IMR-90 (cell line): ENCODE results near the gene SLC2A1. TPM values are rescaled to one million over a fixed set of nuclear protein-coding genes. Genes with fewer than 3 reads are reported as not detected.
A peak's percentile ranks its signal among the peaks of the same experiment; 100 is the strongest.

Experiments used
- ATAC-seq: fragments of 200-7000 bp; cut with Tn5 transposase; 2 replicates; pipeline ENCODE4 v1.9.1; 2020; ENCODE audit warnings: low read depth, mild to moderate bottlenecking, moderate library complexity
- BruUV-seq: library from RNA; stranded (reverse); fragments of 400-500 nt; replicated peaks from 2 replicates; lab custom pipeline; 2021; lab: Mats Ljungman, UMichigan
- CTCF ChIA-PET: fragments of 300-600 bp; formaldehyde crosslinking; extraction: SDS; loops from one replicate; lab custom pipeline; 2021; ENCODE audit warnings: antibody characterized with exemption; lab: Yijun Ruan, JAX
- POLR2A ChIA-PET: fragments of 300-600 bp; sonication (Branson Sonifier 250); formaldehyde crosslinking; loops from one replicate; lab custom pipeline; 2022; ENCODE audit warnings: antibody characterized with exemption; ENCODE audit not compliant: unreplicated experiment; lab: Charles Lee
- DNase-seq: peaks from one replicate; pipeline ENCODE4 v3.0.0; 2013
- H2AFZ ChIP-seq: replicated peaks from 2 replicates; pipeline ENCODE3; 2013; ENCODE audit warnings: low read length, mild to moderate bottlenecking; ENCODE audit not compliant: poor library complexity
- H2AK5ac ChIP-seq: 2 replicates; pipeline ENCODE4 v1.6.1; 2013; ENCODE audit warnings: low read depth, low read length, inconsistent platforms
- H2AK9ac ChIP-seq: replicated peaks from 2 replicates; pipeline ENCODE3; 2013; ENCODE audit warnings: mild to moderate bottlenecking, low read depth, low read length, moderate library complexity; ENCODE audit not compliant: poor library complexity
- H2BK120ac ChIP-seq: 2 replicates; pipeline ENCODE4 v1.6.1; 2013; ENCODE audit warnings: low read depth, low read length, inconsistent platforms
- H2BK15ac ChIP-seq: 3 replicates; pipeline ENCODE4 v1.6.1; 2013; ENCODE audit warnings: low read depth, low read length, inconsistent platforms
- H2BK20ac ChIP-seq: 2 replicates; pipeline ENCODE4 v1.6.1; 2013; ENCODE audit warnings: low read depth, mild to moderate bottlenecking, inconsistent platforms, low read length, moderate library complexity
- H2BK5ac ChIP-seq: 2 replicates; pipeline ENCODE4 v1.6.1; 2013; ENCODE audit warnings: mild to moderate bottlenecking, low read depth, low read length, inconsistent platforms; ENCODE audit not compliant: poor library complexity, severe bottlenecking
- H3K14ac ChIP-seq: replicated peaks from 2 replicates; pipeline ENCODE4 v1.6.1; 2013; ENCODE audit warnings: low read depth, low read length, inconsistent platforms
- H3K18ac ChIP-seq: 2 replicates; pipeline ENCODE4 v1.6.1; 2013; ENCODE audit warnings: low read depth, low read length, control low read depth
- H3K23ac ChIP-seq: 2 replicates; pipeline ENCODE4 v1.6.1; 2013; ENCODE audit warnings: low read depth, low read length, inconsistent platforms
- H3K27ac ChIP-seq: 2 replicates; pipeline ENCODE4 v1.5.1; 2013; ENCODE audit warnings: mild to moderate bottlenecking, control low read depth, low read length; ENCODE audit not compliant: insufficient read depth
- H3K27me3 ChIP-seq: 2 replicates; pipeline ENCODE4 v1.6.1; 2013; ENCODE audit warnings: low read length; ENCODE audit not compliant: control insufficient read depth, insufficient read depth
- H3K36me3 ChIP-seq: 2 replicates; pipeline ENCODE4 v1.6.1; 2013; ENCODE audit warnings: low read length, mixed read lengths; ENCODE audit not compliant: control insufficient read depth, insufficient read depth
- H3K4ac ChIP-seq: 2 replicates; pipeline ENCODE4 v1.6.1; 2013; ENCODE audit warnings: low read depth, low read length, inconsistent platforms
- H3K4me1 ChIP-seq: 2 replicates; pipeline ENCODE4 v1.6.1; 2013; ENCODE audit warnings: low read length, mixed read lengths; ENCODE audit not compliant: control insufficient read depth, insufficient read depth
- H3K4me2 ChIP-seq: 2 replicates; pipeline ENCODE4 v1.6.1; 2013; ENCODE audit warnings: low read depth, mild to moderate bottlenecking, control low read depth, low read length, moderate library complexity
- H3K4me3 ChIP-seq: 2 replicates; pipeline ENCODE4 v1.5.1; 2013; ENCODE audit warnings: low read depth, mild to moderate bottlenecking, control low read depth, low read length, moderate library complexity; ENCODE audit not compliant: insufficient read depth
- H3K56ac ChIP-seq: 2 replicates; pipeline ENCODE4 v1.6.1; 2013; ENCODE audit warnings: low read length, inconsistent platforms; ENCODE audit not compliant: insufficient read depth; ENCODE audit errors: extremely low read depth
- H3K79me1 ChIP-seq, 2 experiments: 2 replicates each; pipeline ENCODE4 v1.6.1; 2013; ENCODE audit warnings: low read length in 2 of 2, inconsistent platforms in 1 of 2, low read depth in 1 of 2
- H3K9ac ChIP-seq: 2 replicates; pipeline ENCODE4 v1.6.1; 2013; ENCODE audit warnings: low read depth, low read length, control low read depth
- H3K9me1 ChIP-seq: 2 replicates; pipeline ENCODE4 v1.6.1; 2013; ENCODE audit warnings: low read length, inconsistent platforms; ENCODE audit not compliant: insufficient read depth
- H3K9me3 ChIP-seq: 2 replicates; pipeline ENCODE4 v1.6.1; 2013; ENCODE audit warnings: low read length; ENCODE audit not compliant: control insufficient read depth, insufficient read depth
- H4K20me1 ChIP-seq: 2 replicates; pipeline ENCODE4 v1.6.1; 2013; ENCODE audit warnings: low read length, inconsistent platforms; ENCODE audit not compliant: insufficient read depth
- H4K5ac ChIP-seq: 2 replicates; pipeline ENCODE4 v1.6.1; 2013; ENCODE audit warnings: mild to moderate bottlenecking, low read depth, low read length, control low read depth
- H4K8ac ChIP-seq, 2 experiments: 2 replicates each; pipeline ENCODE4 v1.6.1; 2013; ENCODE audit warnings: low read depth in 2 of 2, low read length in 2 of 2, control low read depth in 1 of 2, inconsistent platforms in 1 of 2
- H4K91ac ChIP-seq: 2 replicates; pipeline ENCODE4 v1.6.1; 2013; ENCODE audit warnings: low read depth, low read length, inconsistent platforms; ENCODE audit not compliant: insufficient read depth
- CTCF ChIP-seq: conservative IDR thresholded peaks from 2 replicates; pipeline ENCODE4 v1.5.1; 2012; ENCODE audit warnings: mild to moderate bottlenecking, low read depth, low read length, improper control_type of control experiment
- MAZ ChIP-seq: IDR thresholded peaks from 2 replicates; pipeline ENCODE4 v1.6.1; 2012; ENCODE audit warnings: low read depth, mild to moderate bottlenecking, low read length, improper control_type of control experiment, moderate library complexity, borderline replicate concordance
- NFE2L2 ChIP-seq: fragments of 150-350 bp; IDR thresholded peaks from 2 replicates; pipeline ENCODE4 v1.6.1; 2016; ENCODE audit warnings: low read depth, mild to moderate bottlenecking, low read length
- RAD21 ChIP-seq: IDR thresholded peaks from 2 replicates; pipeline ENCODE4 v1.6.1; 2012; ENCODE audit warnings: low read length, improper control_type of control experiment
- RFX5 ChIP-seq: IDR thresholded peaks from 2 replicates; pipeline ENCODE4 v1.8.0; 2012; ENCODE audit warnings: low read depth, mild to moderate bottlenecking, low read length, moderate library complexity
- WGBS, 2 experiments: methylation state at CpG; one replicate each; pipeline versions ENCODE4 v1.1.5 to v1.1.7; 2013; ENCODE audit warnings: missing lambda C conversion rate in 2 of 2; ENCODE audit not compliant: insufficient read length in 1 of 2; ENCODE audit errors: extremely low coverage in 2 of 2; 5-methylcytosine and 5-hydroxymethylcytosine counted together
- dilution Hi-C: fragments of 300-500 bp; cut with HindIII; formaldehyde crosslinking; loops from one replicate; pipeline ENCODE4 v1.14.3; 2018; ENCODE audit warnings: low sequenced_read_pairs; ENCODE audit not compliant: unreplicated experiment
- in situ Hi-C: fragments of 300-500 bp; cut with MboI; formaldehyde crosslinking; loops from 3 replicates; pipeline ENCODE4 v1.14.3; 2019; ENCODE audit warnings: low sequenced_read_pairs, inconsistent platforms, mixed read lengths
- intact Hi-C: fragments of 100-400 bp; cut with micrococcal nuclease; formaldehyde crosslinking; loops from 2 replicates; pipeline ENCODE4 v1.10.0; 2022
- polyA plus RNA-seq, 3 experiments: library from polyadenylated mRNA; depleted of rRNA; stranded (reverse); fragments of >200 nt; gene quantifications; 2 replicates each; pipeline ENCODE4 v1.2.3, GENCODE V29; 2012; ENCODE audit warnings: low replicate concordance in 1 of 3
- total RNA-seq: library from RNA; depleted of rRNA; stranded (reverse); fragments of >200 nt; gene quantifications from 2 replicates; pipeline ENCODE4 v1.2.3, GENCODE V29; 2012

The SLC2A1 gene
- total and polyA plus RNA-seq, 2 of the 4 experiments (the other 2 are of a cell fraction): 200 to 395 TPM

GRCh38 chr1:42924851-42925760 lies 33.6 kb downstream of the SLC2A1 start:
- peak overlapping the region; percentile 37 for H4K5ac ChIP-seq
- H2BK20ac ChIP-seq: no peak overlapping the region
- H3K27ac ChIP-seq: peak overlapping the region; percentile 72
- peak overlapping the region; percentile 98 for H2AK9ac ChIP-seq
- DNase-seq (no peak), ATAC-seq (no peak; the same call in 1 of the 2 replicates)
- peaks cover 16% of the 10 kb centered on the region for H4K20me1 ChIP-seq
- in situ Hi-C loops (loop anchor here (5.0 to 25.0 kb wide), 2 partner anchors 142 to 487 kb away; no protein-coding TSS in a partner anchor), intact Hi-C loops (loop anchor here (2.0 kb wide), 1 partner anchor 34 kb away; the partner anchor contains the start of gene SLC2A1), dilution Hi-C loops (no loop called here)
- no TSS peak for BruUV-seq
- H2AFZ ChIP-seq: peak overlapping the region; percentile 98
- H3K23ac ChIP-seq: 0 out of 2 replicates have a peak overlapping the region, but pooled peaks have one; percentile 17
- H3K79me1 ChIP-seq: peaks cover 24 to 40% of the 10 kb centered on the region in 2 experiments; a peak in 3 of 4 replicates
- TF ChIP-seq NFE2L2 (no peak), MAZ (no peak), RFX5 (no peak), CTCF (no peak), RAD21 (no peak)
- no peaks in the 10 kb centered on the region for H3K27me3 ChIP-seq
- H3K18ac ChIP-seq: no peak overlapping the region; the same call in 1 of the 2 replicates
- H3K4me1 ChIP-seq: peaks cover 3% of the 10 kb centered on the region
- peak overlapping the region; percentile 40 for H3K9ac ChIP-seq
- H4K91ac ChIP-seq: peak overlapping the region; percentile 83
- peaks cover 5% of the 10 kb centered on the region; the same call in 1 of the 2 replicates for H3K9me1 ChIP-seq
- CTCF ChIA-PET: interaction anchor here (0.9 to 4.7 kb wide), 3 partner anchors 28 to 148 kb away, joined by 3 to 29 read pairs (median 3); partner anchors contain the start of gene ZNF691
- peak overlapping the region; percentile 72 for H2BK5ac ChIP-seq
- 80% methylated on average over 1 of the region's 19 CpGs; no CpG with 5 or more reads in 1 of the 2 experiments for WGBS, 2 experiments
- peak overlapping the region; percentile 39 for H3K4me2 ChIP-seq
- peak overlapping the region; percentile 56 for H2AK5ac ChIP-seq
- peak overlapping the region; percentile 57 for H3K14ac ChIP-seq
- H3K4ac ChIP-seq: peak overlapping the region; percentile 82
- POLR2A ChIA-PET: interaction anchor here (0.5 to 0.8 kb wide), 2 partner anchors 149 to 789 kb away, joined by 4 to 10 read pairs; no protein-coding TSS in a partner anchor
- no peak overlapping the region; the same call in 1 of the 2 replicates for H2BK120ac ChIP-seq
- H4K8ac ChIP-seq: peak overlapping the region; percentile 22 to 87
- H3K36me3 ChIP-seq: peaks cover 48% of the 10 kb centered on the region
- no peak overlapping the region for H2BK15ac ChIP-seq
- H3K4me3 ChIP-seq: peak overlapping the region; percentile 67
- H3K9me3 ChIP-seq: no peaks in the 10 kb centered on the region
- H3K56ac ChIP-seq: 0 out of 2 replicates have a peak overlapping the region, but pooled peaks have one; percentile 8
